Smooth muscle cell of the brain vasculature (primary cell): ENCODE results near the gene ARSI.

Source experiments
- DNase-seq: peaks from one replicate; pipeline ENCODE4 v3.0.0-alpha.2; 2012; ENCODE audit warnings: low read depth, low spot score

The ARSI gene

GRCh38 chr5:150302301-150303069, at the start of gene ARSI:
Gene ARSI (minus strand): TSS chr5:150302905. CDS start chr5:150302373, 532 bp downstream.
- DNase-seq = no peak

- DNase-seq = peak; percentile 23
These were observed 48.0 kb upstream of the ARSI start for GRCh38 chr5:150350524-150351344.

GRCh38 chr5:150349681-150350275, 47.1 kb upstream of the ARSI start:
- DNase-seq = no peak

GRCh38 chr5:150347451-150347850, 44.7 kb upstream of the ARSI start:
- DNase-seq = no peak

GRCh38 chr5:150347003-150347402, 44.3 kb upstream of the ARSI start:
- DNase-seq = no peak

- DNase-seq = no peak
These were observed 43.9 kb upstream of the ARSI start for GRCh38 chr5:150346592-150346991.

GRCh38 chr5:150345716-150346115, 43.0 kb upstream of the ARSI start:
- no peak for DNase-seq

GRCh38 chr5:150343994-150344631, 41.4 kb upstream of the ARSI start:
- DNase-seq = no peak

- DNase-seq = no peak
These were observed 39.9 kb upstream of the ARSI start for GRCh38 chr5:150342583-150342982.

- DNase-seq = no peak
These were observed 39.3 kb upstream of the ARSI start for GRCh38 chr5:150341989-150342388.

- DNase-seq = no peak
These were observed 38.6 kb upstream of the ARSI start for GRCh38 chr5:150341331-150341730.

GRCh38 chr5:150340614-150341255, 38.0 kb upstream of the ARSI start:
- no peak for DNase-seq

GRCh38 chr5:150339841-150340240, 37.1 kb upstream of the ARSI start:
- DNase-seq = no peak

- DNase-seq = no peak
These were observed 36.5 kb upstream of the ARSI start for GRCh38 chr5:150339165-150339564.

GRCh38 chr5:150338546-150338945, 35.8 kb upstream of the ARSI start:
- DNase-seq = no peak

GRCh38 chr5:150335778-150336177, 33.1 kb upstream of the ARSI start:
- no peak for DNase-seq

GRCh38 chr5:150333400-150333799, 30.7 kb upstream of the ARSI start:
- DNase-seq = no peak

GRCh38 chr5:150329881-150330876, 27.5 kb upstream of the ARSI start:
- no peak for DNase-seq

- DNase-seq = no peak
These were observed 26.3 kb upstream of the ARSI start for GRCh38 chr5:150329038-150329437.

GRCh38 chr5:150328515-150328914, 25.8 kb upstream of the ARSI start:
- no peak for DNase-seq
